Upper lobe of left lung (tissue), 4 donors: Measurements from ENCODE around the gene SPSB2.

Experiments used
- POLR2A ChIP-seq, 4 donors: fragments of 450-650 bp; IDR thresholded peaks; one replicate each; pipeline ENCODE4 v1.5.1; 2016 to 2017; ENCODE audit warnings: antibody characterized with exemption in 4 of 4, mild to moderate bottlenecking in 2 of 4
- POLR2AphosphoS5 ChIP-seq, 2 donors: sonication (generic); formaldehyde crosslinking; IDR thresholded peaks; one replicate each; pipeline ENCODE4 v1.5.1; 2017; ENCODE audit warnings: antibody characterized with exemption in 2 of 2
- TF ChIP-seq, protein P1 (sequence below), 6 experiments: fragments of 450-650 bp in 4 of 6; fragments of 200-600 bp in 2 of 6; sonication (generic) in 2 of 6; IDR thresholded peaks; one replicate each; pipeline ENCODE4 v1.5.1; 2016 to 2019; ENCODE audit warnings: antibody characterized with exemption in 6 of 6

DNA sequence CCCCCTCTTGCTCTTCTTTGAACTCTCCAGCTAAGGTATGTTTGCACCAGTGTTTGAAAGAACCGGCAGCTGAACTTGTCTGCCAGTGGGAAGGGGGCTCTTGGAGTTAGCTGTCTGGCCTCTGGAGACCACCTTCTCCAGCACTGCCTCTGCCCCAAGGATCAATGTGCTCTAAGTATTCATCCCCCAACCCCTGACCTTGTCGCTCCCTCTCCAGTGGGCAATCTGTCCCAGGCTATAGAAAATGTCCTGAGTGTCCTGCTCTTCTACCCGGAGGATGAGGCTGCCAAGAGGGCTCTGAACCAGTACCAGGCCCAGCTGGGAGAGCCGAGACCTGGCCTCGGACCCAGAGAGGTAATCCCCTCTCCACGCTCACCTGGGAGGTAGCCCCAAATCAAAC, 42.1 kb downstream of the SPSB2 start:
- no peak for TF ChIP-seq POLR2A (IDR thresholded peaks at IDR 0.05)
- TF ChIP-seq, protein P1, sequence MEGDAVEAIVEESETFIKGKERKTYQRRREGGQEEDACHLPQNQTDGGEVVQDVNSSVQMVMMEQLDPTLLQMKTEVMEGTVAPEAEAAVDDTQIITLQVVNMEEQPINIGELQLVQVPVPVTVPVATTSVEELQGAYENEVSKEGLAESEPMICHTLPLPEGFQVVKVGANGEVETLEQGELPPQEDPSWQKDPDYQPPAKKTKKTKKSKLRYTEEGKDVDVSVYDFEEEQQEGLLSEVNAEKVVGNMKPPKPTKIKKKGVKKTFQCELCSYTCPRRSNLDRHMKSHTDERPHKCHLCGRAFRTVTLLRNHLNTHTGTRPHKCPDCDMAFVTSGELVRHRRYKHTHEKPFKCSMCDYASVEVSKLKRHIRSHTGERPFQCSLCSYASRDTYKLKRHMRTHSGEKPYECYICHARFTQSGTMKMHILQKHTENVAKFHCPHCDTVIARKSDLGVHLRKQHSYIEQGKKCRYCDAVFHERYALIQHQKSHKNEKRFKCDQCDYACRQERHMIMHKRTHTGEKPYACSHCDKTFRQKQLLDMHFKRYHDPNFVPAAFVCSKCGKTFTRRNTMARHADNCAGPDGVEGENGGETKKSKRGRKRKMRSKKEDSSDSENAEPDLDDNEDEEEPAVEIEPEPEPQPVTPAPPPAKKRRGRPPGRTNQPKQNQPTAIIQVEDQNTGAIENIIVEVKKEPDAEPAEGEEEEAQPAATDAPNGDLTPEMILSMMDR (IDR thresholded peaks at IDR 0.05): no peak
- TF ChIP-seq POLR2AphosphoS5 (IDR thresholded peaks at IDR 0.05): no peak
